AG04450 (cell line): ENCODE results near the gene SUPT20HL2. TPM values are rescaled to one million over a fixed set of nuclear protein-coding genes. Genes with fewer than 3 reads are reported as not detected.
"Not testable (repeated sequence)": the region's sequence is repeated elsewhere in the genome, so short reads cannot be mapped to it uniquely, and the experiment has no call there.

ENCODE experiments used
- CTCF ChIA-PET: fragments of 300-600, 350-600 bp; formaldehyde crosslinking; extraction: SDS; loops from one replicate; lab custom pipeline; 2022; ENCODE audit warnings: antibody characterized with exemption, inconsistent platforms; lab: Charles Lee
- POLR2A ChIA-PET: fragments of 350-600 bp; formaldehyde crosslinking; extraction: SDS; loops from one replicate; lab custom pipeline; 2021; ENCODE audit warnings: antibody characterized with exemption, inconsistent platforms; lab: Yijun Ruan, JAX
- DNase-seq: peaks from one replicate; pipeline ENCODE4 v3.0.0-alpha.2; 2011; ENCODE audit warnings: low read depth, low spot score
- H3K27ac ChIP-seq: one replicate; pipeline ENCODE4 v1.5.1; 2012; ENCODE audit warnings: low read depth, low read length, control low read depth
- H3K27me3 ChIP-seq: one replicate; pipeline ENCODE4 v1.6.0; 2012; ENCODE audit warnings: low read length; ENCODE audit not compliant: control insufficient read depth, insufficient read depth
- H3K4me3 ChIP-seq: 2 replicates; pipeline ENCODE4 v1.5.1; 2011; ENCODE audit warnings: mild to moderate bottlenecking, low read depth, low read length, control low read depth
- H3K9me3 ChIP-seq: 2 replicates; pipeline ENCODE4 v1.5.1; 2012; ENCODE audit warnings: low read length; ENCODE audit not compliant: control insufficient read depth, insufficient read depth
- polyA minus RNA-seq: library from RNA; depleted of rRNA, polyadenylated mRNA; stranded (reverse); fragments of >200 nt; gene quantifications from 2 replicates; pipeline ENCODE4 v1.2.3, GENCODE V29; 2011; rRNA and poly(A)+ RNA removed
- polyA plus RNA-seq: library from polyadenylated mRNA; depleted of rRNA; stranded (reverse); fragments of >200 nt; gene quantifications from 2 replicates; pipeline ENCODE4 v1.2.3, GENCODE V29; 2011; rRNA removed
- TF ChIP-seq, protein P1 (sequence below): IDR thresholded peaks from 2 replicates; pipeline ENCODE4 v1.5.1; 2011; ENCODE audit warnings: low read depth, low read length, control low read depth, inconsistent platforms

Gene SUPT20HL2
- polyA plus RNA-seq (not detected in 2 replicates), polyA minus RNA-seq (not detected in 2 replicates)

- H3K27ac ChIP-seq = no peak within 1 kb of the TSS
- TF ChIP-seq, protein P1, sequence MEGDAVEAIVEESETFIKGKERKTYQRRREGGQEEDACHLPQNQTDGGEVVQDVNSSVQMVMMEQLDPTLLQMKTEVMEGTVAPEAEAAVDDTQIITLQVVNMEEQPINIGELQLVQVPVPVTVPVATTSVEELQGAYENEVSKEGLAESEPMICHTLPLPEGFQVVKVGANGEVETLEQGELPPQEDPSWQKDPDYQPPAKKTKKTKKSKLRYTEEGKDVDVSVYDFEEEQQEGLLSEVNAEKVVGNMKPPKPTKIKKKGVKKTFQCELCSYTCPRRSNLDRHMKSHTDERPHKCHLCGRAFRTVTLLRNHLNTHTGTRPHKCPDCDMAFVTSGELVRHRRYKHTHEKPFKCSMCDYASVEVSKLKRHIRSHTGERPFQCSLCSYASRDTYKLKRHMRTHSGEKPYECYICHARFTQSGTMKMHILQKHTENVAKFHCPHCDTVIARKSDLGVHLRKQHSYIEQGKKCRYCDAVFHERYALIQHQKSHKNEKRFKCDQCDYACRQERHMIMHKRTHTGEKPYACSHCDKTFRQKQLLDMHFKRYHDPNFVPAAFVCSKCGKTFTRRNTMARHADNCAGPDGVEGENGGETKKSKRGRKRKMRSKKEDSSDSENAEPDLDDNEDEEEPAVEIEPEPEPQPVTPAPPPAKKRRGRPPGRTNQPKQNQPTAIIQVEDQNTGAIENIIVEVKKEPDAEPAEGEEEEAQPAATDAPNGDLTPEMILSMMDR = no peak
- H3K4me3 ChIP-seq = no peak within 1 kb of the TSS
- H3K9me3 ChIP-seq = no peaks in the 10 kb centered on the region
- CTCF ChIA-PET = no interaction called here
- POLR2A ChIA-PET = interaction anchor here (0.6 kb wide), 1 partner anchor 41 kb away, joined by 4 read pairs; no protein-coding TSS in a partner anchor
- H3K27me3 ChIP-seq = no peaks in the 10 kb centered on the region
- DNase-seq = no peak
These were observed at the start of gene SUPT20HL2 for GRCh38 chrX:24314019-24314635. Gene SUPT20HL2, minus strand, starts transcription at chrX:24314069. Its CDS starts 754 bp downstream, at chrX:24313315.

GRCh38 chrX:24362089-24362745 lies 48.3 kb upstream of the SUPT20HL2 start:
- CTCF ChIA-PET, DNase-seq, POLR2A ChIA-PET: not testable (repeated sequence)

DNA sequence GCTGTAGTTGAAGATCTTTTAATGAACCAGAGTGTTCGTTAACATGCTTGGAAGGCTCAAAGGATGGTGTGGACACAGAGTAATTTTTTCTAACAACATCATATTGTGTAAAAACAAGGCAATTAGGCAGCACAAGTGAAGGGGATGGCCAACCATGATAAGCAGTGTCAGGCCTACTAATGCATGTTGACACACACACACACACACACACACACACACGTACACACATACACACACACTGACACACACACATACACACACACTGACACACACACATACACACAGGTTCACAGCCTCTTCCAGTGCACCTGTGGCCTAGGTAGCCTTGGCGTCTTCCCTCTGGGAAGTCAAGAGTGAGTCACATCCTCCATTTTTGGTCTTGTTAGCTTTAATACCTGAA lies 46.4 kb upstream of the SUPT20HL2 start, which contains the start of gene SUPT20HL1:
SUPT20HL1 (plus strand) TSS at position 368 of the 400 bp plus-strand sequence. CDS start 2,122 bp downstream, outside the sequence.
- no peaks in the 10 kb centered on the region for H3K9me3 ChIP-seq
- no peak for DNase-seq
- POLR2A ChIA-PET = no interaction called here
- H3K27ac ChIP-seq = no peak within 1 kb of the TSS
- H3K27me3 ChIP-seq = no peaks in the 10 kb centered on the region
- no peak within 1 kb of the TSS for H3K4me3 ChIP-seq
- CTCF ChIA-PET = no interaction called here
- TF ChIP-seq, protein P1 = no peak

More at GRCh38 chrX:24362089-24362745, 48.3 kb upstream of the SUPT20HL2 start:
- not testable (repeated sequence) for H3K4me3 ChIP-seq, H3K9me3 ChIP-seq, H3K27me3 ChIP-seq, H3K27ac ChIP-seq

DNA sequence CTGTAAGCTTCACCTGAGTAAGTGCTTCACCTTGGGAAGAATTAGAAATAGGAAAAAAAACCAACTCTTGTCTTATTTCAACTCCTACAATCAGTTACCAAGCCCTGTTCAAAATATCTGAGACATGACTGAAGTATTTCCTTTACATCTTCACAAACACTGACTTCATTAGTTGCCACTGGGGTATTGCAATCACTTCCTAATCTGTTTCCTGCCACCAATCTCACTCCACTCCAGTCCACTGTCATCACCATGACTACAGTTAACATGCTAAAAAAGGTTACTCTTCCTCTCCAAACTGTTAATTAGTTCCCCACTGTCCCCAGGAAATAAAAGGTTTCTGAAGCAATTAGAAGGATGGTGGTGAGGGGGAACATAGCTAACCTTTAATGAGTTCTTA lies 43.2 kb upstream of the SUPT20HL2 start:
- ChIA-PET POLR2A (no interaction called here), CTCF (interaction anchor here (2.4 kb wide), 1 partner anchor 14 kb away, joined by 18 read pairs; no protein-coding TSS in a partner anchor)
- TF ChIP-seq, protein P1 = no peak
- no peaks in the 10 kb centered on the region for H3K27me3 ChIP-seq
- no peak for DNase-seq
- no peaks in the 10 kb centered on the region for H3K9me3 ChIP-seq
- H3K4me3 ChIP-seq = no peak overlapping the region
- no peak overlapping the region for H3K27ac ChIP-seq

DNA sequence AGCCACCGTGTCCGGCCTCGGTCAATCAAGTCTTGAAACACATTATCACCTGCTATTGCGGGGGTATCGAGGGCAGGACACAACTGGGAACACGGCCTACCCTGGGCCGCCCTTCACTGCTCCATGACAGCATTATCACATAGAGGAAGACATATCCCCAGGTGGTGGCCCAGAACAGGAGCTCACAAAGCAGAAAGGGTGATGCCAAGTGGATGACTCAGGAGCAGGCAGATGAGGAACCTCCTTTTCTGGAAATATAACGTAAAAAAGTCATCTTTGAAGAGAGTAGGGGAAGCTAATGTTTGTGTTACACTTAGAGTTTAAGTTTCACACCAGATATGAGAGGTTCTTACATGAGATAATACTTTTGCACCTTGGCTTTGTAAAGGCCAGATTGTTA lies 41.2 kb upstream of the SUPT20HL2 start:
- DNase-seq = no peak
- TF ChIP-seq, protein P1 = no peak
- no peaks in the 10 kb centered on the region for H3K27me3 ChIP-seq
- H3K27ac ChIP-seq = no peak overlapping the region
- H3K9me3 ChIP-seq = no peaks in the 10 kb centered on the region
- H3K4me3 ChIP-seq = no peak overlapping the region
- POLR2A ChIA-PET = no interaction called here
- CTCF ChIA-PET = interaction anchor here (0.8 kb wide), 1 partner anchor 15 kb away, joined by 4 read pairs; no protein-coding TSS in a partner anchor
